GM20000 (cell line): ENCODE results near the gene HEPHL1.

Experiments used
- DNase-seq: peaks from one replicate; pipeline ENCODE4 v3.0.0; 2012; ENCODE audit warnings: low spot score
- CTCF ChIP-seq: IDR thresholded peaks from 2 replicates; pipeline ENCODE4 v1.5.1; 2012; ENCODE audit warnings: mild to moderate bottlenecking, control low read depth; ENCODE audit errors: extremely low read depth, missing control alignments

The HEPHL1 gene

GRCh38 chr11:94077552-94078293 is 56.6 kb downstream of the HEPHL1 start:
- TF ChIP-seq CTCF: no peak
- DNase-seq: no peak

- TF ChIP-seq CTCF: no peak
- DNase-seq: no peak
Observed at GRCh38 chr11:94084164-94084563, 63.0 kb downstream of the HEPHL1 start.

GRCh38 chr11:94088906-94089305 is 67.8 kb downstream of the HEPHL1 start:
- no peak for DNase-seq
- no peak for TF ChIP-seq CTCF

- no peak for DNase-seq
- TF ChIP-seq CTCF: no peak
Observed at GRCh38 chr11:94089341-94089740, 68.2 kb downstream of the HEPHL1 start.

- TF ChIP-seq CTCF: no peak
- no peak for DNase-seq
Observed at GRCh38 chr11:94090401-94090800, 69.2 kb downstream of the HEPHL1 start.

GRCh38 chr11:94091091-94091490 is 69.9 kb downstream of the HEPHL1 start:
- no peak for DNase-seq
- TF ChIP-seq CTCF: no peak

GRCh38 chr11:94100253-94100652 is 79.1 kb downstream of the HEPHL1 start:
- no peak for DNase-seq

More at GRCh38 chr11:94100253-94100652, 79.1 kb downstream of the HEPHL1 start:
- no peak for TF ChIP-seq CTCF
